ENCODE data around the gene PDGFB. TPM values are rescaled to one million over a fixed set of nuclear protein-coding genes. Genes with fewer than 3 reads are reported as not detected.
A peak's percentile ranks its signal among the peaks of the same experiment; 100 is the strongest.

Gene PDGFB
- total RNA-seq, 3 donors from 2014 or later (not counting 1 experiment from before 2014, with no cell fraction given): 0.28 to 1.2 (median 0.31) TPM

GRCh38 chr22:39252461-39253434 is 8.0 kb upstream of the PDGFB start:
- intact Hi-C loops (cut with micrococcal nuclease): no loop called here
- Mint-ChIP-seq H3K9me3 (no peaks in the 10 kb centered on the region), H3K4me3 (no peak overlapping the region), H3K27ac (peak overlapping the region in 1 of 2 donors; percentile 25), H3K36me3 (no peaks in the 10 kb centered on the region), H3K4me1 (peaks cover 20 to 24% of the 10 kb centered on the region in 2 donors), H3K27me3 (ENCODE audit: low read depth in 2 of 2) (peaks cover 37 to 49% of the 10 kb centered on the region in 2 donors)
- TF ChIP-seq, protein P1, sequence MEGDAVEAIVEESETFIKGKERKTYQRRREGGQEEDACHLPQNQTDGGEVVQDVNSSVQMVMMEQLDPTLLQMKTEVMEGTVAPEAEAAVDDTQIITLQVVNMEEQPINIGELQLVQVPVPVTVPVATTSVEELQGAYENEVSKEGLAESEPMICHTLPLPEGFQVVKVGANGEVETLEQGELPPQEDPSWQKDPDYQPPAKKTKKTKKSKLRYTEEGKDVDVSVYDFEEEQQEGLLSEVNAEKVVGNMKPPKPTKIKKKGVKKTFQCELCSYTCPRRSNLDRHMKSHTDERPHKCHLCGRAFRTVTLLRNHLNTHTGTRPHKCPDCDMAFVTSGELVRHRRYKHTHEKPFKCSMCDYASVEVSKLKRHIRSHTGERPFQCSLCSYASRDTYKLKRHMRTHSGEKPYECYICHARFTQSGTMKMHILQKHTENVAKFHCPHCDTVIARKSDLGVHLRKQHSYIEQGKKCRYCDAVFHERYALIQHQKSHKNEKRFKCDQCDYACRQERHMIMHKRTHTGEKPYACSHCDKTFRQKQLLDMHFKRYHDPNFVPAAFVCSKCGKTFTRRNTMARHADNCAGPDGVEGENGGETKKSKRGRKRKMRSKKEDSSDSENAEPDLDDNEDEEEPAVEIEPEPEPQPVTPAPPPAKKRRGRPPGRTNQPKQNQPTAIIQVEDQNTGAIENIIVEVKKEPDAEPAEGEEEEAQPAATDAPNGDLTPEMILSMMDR (IDR thresholded peaks at IDR 0.05): no peak
- no peak for DNase-seq
- H3K4me3 ChIP-seq (ENCODE audit: low read length): no peak overlapping the region
- no peak overlapping the region for H3K27ac ChIP-seq (ENCODE audit: low read length)
- H3K9me3 ChIP-seq (ENCODE audit: control insufficient read depth, insufficient read depth, low read length): no peaks in the 10 kb centered on the region
- no peaks in the 10 kb centered on the region for H3K36me3 ChIP-seq (ENCODE audit: control insufficient read depth, insufficient read depth, low read length)
- H3K27me3 ChIP-seq (ENCODE audit: control insufficient read depth, insufficient read depth, low read length): peaks cover 24% of the 10 kb centered on the region
- H3K4me1 ChIP-seq (ENCODE audit: control insufficient read depth, insufficient read depth, low read length): peaks cover 31% of the 10 kb centered on the region
- WGBS (ENCODE audit: insufficient coverage): 27% methylated on average over 11 of the region's 21 CpGs
- no peak for ATAC-seq

DNA sequence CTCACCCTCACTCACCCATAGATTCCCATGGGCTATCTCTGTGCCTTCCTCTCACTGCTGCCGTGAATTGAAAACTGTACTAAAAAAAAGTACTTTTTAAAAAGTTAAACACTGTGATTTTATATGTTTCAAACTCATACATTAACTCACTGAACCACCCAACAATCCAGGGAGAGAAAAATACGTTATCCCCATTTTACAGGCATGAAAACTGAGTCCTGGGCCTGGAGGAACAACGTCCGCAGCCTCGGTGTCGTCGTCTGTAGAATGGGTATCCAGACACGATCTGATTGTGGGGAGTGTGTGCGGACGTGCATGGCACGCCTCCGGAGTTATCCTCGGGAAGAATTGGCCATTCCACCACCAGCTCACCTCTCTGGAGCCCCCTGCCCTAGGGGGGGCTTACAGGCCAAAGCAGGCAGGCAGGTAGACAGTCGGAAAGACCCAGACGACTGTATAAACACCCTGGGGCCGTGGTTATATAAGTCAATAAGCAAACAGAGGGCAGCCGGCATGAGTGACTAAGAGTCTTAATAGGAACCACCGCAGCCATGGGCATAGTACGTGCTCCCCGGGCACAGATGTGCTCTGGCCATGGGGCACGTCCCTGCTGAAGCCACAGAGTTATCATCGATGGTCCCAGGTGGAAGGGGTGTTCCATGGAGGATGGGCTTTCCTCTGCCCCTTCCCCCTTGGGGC is 7.1 kb upstream of the PDGFB start:
- no peaks in the 10 kb centered on the region for H3K36me3 Mint-ChIP-seq
- TF ChIP-seq, protein P1 (IDR thresholded peaks at IDR 0.05): no peak
- Histone ChIP-seq H3K9me3 (ENCODE audit: control insufficient read depth, insufficient read depth, low read length) (no peaks in the 10 kb centered on the region), H3K36me3 (ENCODE audit: control insufficient read depth, insufficient read depth, low read length) (no peaks in the 10 kb centered on the region), H3K27me3 (ENCODE audit: control insufficient read depth, insufficient read depth, low read length) (peaks cover 31% of the 10 kb centered on the region), H3K27ac (ENCODE audit: low read length) (no peak overlapping the region), H3K4me1 (ENCODE audit: control insufficient read depth, insufficient read depth, low read length) (peaks cover 31% of the 10 kb centered on the region), H3K4me3 (ENCODE audit: low read length) (no peak overlapping the region)
- WGBS (ENCODE audit: insufficient coverage): 81% methylated on average over 21 of the region's 22 CpGs
- H3K9me3 Mint-ChIP-seq: no peaks in the 10 kb centered on the region
- peaks cover 44 to 56% of the 10 kb centered on the region in 2 donors for H3K27me3 Mint-ChIP-seq (ENCODE audit: low read depth in 2 of 2)
- intact Hi-C loops (cut with micrococcal nuclease): no loop called here
- no peak overlapping the region for H3K27ac Mint-ChIP-seq
- no peak overlapping the region for H3K4me3 Mint-ChIP-seq
- no peak for ATAC-seq
- DNase-seq: no peak
- H3K4me1 Mint-ChIP-seq: peaks cover 20 to 24% of the 10 kb centered on the region in 2 donors

DNA sequence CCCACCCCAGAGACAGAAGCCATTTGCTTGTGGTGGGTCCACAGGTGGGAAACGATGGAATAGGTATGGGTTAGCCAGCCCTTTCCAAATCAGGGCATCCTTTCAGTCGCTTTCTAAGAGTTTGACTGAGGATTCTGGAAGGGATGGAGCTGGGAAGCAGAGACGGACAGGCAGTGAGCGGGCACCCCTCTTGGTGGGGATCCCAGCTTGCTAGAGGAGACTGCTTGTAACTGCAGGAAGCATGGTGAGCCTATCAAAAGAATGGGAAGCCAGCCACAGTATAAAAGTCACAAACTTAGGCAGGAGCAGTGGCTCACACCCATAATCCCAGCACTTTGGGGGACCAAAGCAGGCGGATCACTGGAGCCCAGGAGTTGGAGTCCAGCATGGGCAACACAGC is 6.1 kb upstream of the PDGFB start:
- Mint-ChIP-seq H3K27ac (no peak overlapping the region), H3K36me3 (no peaks in the 10 kb centered on the region), H3K27me3 (ENCODE audit: low read depth in 2 of 2) (peaks cover 54 to 66% of the 10 kb centered on the region in 2 donors), H3K9me3 (no peaks in the 10 kb centered on the region), H3K4me1 (peaks cover 23 to 27% of the 10 kb centered on the region in 2 donors), H3K4me3 (no peak overlapping the region)
- intact Hi-C loops (cut with micrococcal nuclease): no loop called here
- DNase-seq (no peak), ATAC-seq (no peak)
- Histone ChIP-seq H3K9me3 (ENCODE audit: control insufficient read depth, insufficient read depth, low read length) (no peaks in the 10 kb centered on the region), H3K36me3 (ENCODE audit: control insufficient read depth, insufficient read depth, low read length) (no peaks in the 10 kb centered on the region), H3K4me1 (ENCODE audit: control insufficient read depth, insufficient read depth, low read length) (peaks cover 32% of the 10 kb centered on the region), H3K27ac (ENCODE audit: low read length) (no peak overlapping the region), H3K4me3 (ENCODE audit: low read length) (no peak overlapping the region), H3K27me3 (ENCODE audit: control insufficient read depth, insufficient read depth, low read length) (peaks cover 42% of the 10 kb centered on the region)
- TF ChIP-seq, protein P1 (IDR thresholded peaks at IDR 0.05): no peak
- 85% methylated on average over 5 of the region's 5 CpGs for WGBS (ENCODE audit: insufficient coverage)
